Common myeloid progenitor, CD34-positive (primary cell): ENCODE data around the gene CEACAM1.
"Not testable (repeated sequence)": the region's sequence is repeated elsewhere in the genome, so short reads cannot be mapped to it uniquely, and the experiment has no call there.

ENCODE experiments used
- CTCF ChIA-PET: fragments of 350-600 bp; sonication (Branson Sonifier 250); formaldehyde crosslinking; loops from one replicate; lab custom pipeline; 2021; ENCODE audit warnings: antibody characterized with exemption; lab: Charles Lee
- POLR2A ChIA-PET: fragments of 350-600 bp; sonication (Branson Sonifier 250); formaldehyde crosslinking; loops from one replicate; lab custom pipeline; 2021; ENCODE audit warnings: antibody characterized with exemption; lab: Charles Lee
- DNase-seq, 3 donors: peaks; one replicate each; pipeline versions ENCODE4 v3.0.0 to v3.0.0-alpha.2; 2013
- H3K27ac ChIP-seq, 2 experiments: 1 replicate in 1 of 2; 2 replicates in 1 of 2; pipeline ENCODE4 v1.7.0; 2013; ENCODE audit warnings: inconsistent platforms in 2 of 2, low read length in 2 of 2, mild to moderate bottlenecking in 2 of 2, low read depth in 1 of 2, moderate library complexity in 1 of 2; ENCODE audit not compliant: severe bottlenecking in 2 of 2, insufficient read depth in 1 of 2, poor library complexity in 1 of 2
- H3K27me3 ChIP-seq, 5 experiments: replicated peaks in 2 of 5; 1 replicate in 3 of 5; 2 replicates in 2 of 5; pipeline versions ENCODE4 v1.6.1 to v1.7.0; 2013; ENCODE audit warnings: low read length in 4 of 5, mild to moderate bottlenecking in 2 of 5, moderate library complexity in 2 of 5, inconsistent platforms in 1 of 5; ENCODE audit not compliant: insufficient read depth in 5 of 5, control insufficient read depth in 4 of 5
- H3K36me3 ChIP-seq, 4 experiments: 1 replicate in 2 of 4; 2 replicates in 2 of 4; pipeline versions ENCODE4 v1.6.1 to v1.7.0; 2013; ENCODE audit warnings: low read length in 3 of 4, control low read depth in 1 of 4, mild to moderate bottlenecking in 1 of 4; ENCODE audit not compliant: control insufficient read depth in 4 of 4, insufficient read depth in 4 of 4
- H3K4me1 ChIP-seq, 4 experiments: 1 replicate in 3 of 4; 2 replicates in 1 of 4; pipeline versions ENCODE4 v1.6.1 to v1.7.1; 2013; ENCODE audit warnings: low read length in 3 of 4, mild to moderate bottlenecking in 3 of 4, control low read depth in 1 of 4, inconsistent platforms in 1 of 4, moderate library complexity in 1 of 4; ENCODE audit not compliant: control insufficient read depth in 4 of 4, insufficient read depth in 4 of 4; ENCODE audit errors: control extremely low read depth in 1 of 4
- H3K4me3 ChIP-seq, 7 experiments: 1 replicate in 4 of 7; 2 replicates in 3 of 7; pipeline versions ENCODE4 v1.5.1 to v1.7.0; 2013; ENCODE audit warnings: mild to moderate bottlenecking in 7 of 7, low read length in 6 of 7, moderate library complexity in 6 of 7, inconsistent platforms in 2 of 7, low read depth in 2 of 7, control low read depth in 1 of 7; ENCODE audit not compliant: insufficient read depth in 4 of 7, control insufficient read depth in 1 of 7; ENCODE audit errors: extremely low read depth in 1 of 7
- H3K9me3 ChIP-seq, 5 experiments: 1 replicate in 4 of 5; 2 replicates in 1 of 5; pipeline versions ENCODE4 v1.6.1 to v1.7.1; 2013; ENCODE audit warnings: low read length in 4 of 5, mild to moderate bottlenecking in 2 of 5, inconsistent platforms in 1 of 5, low read depth in 1 of 5, moderate library complexity in 1 of 5; ENCODE audit not compliant: control insufficient read depth in 4 of 5, insufficient read depth in 2 of 5; ENCODE audit errors: control extremely low read depth in 1 of 5
- WGBS: methylation state at CpG from one replicate; pipeline ENCODE4 v1.1.5; 2013; ENCODE audit not compliant: insufficient coverage; 5-methylcytosine and 5-hydroxymethylcytosine counted together

Gene CEACAM1

DNA sequence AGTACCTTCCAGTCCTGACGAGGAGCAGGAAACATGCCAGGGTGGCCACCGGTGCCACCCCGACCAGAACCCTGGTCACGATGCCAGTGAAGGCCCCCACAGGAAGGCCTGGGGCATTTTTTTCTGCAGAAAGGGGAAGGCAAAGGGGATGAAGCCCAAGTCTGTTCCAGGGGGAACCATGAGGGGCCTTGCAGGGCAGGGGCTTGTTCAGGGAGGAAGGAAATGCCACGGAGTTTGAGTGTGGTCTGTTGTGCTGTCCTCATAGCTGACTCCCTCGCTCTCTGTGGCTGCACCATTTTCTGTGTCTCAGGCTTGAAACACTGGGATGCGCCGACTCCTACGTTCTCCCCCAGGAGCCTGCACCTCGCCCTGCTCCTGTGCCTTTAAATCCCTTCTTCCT lies 27.5 kb upstream of the CEACAM1 start:
- H3K9me3 ChIP-seq = no peaks in the 10 kb centered on the region
- no peaks in the 10 kb centered on the region for H3K36me3 ChIP-seq
- 4% methylated on average over 9 of the region's 10 CpGs for WGBS
- H3K27me3 ChIP-seq = peaks cover 0 to 5% (median 0%) of the 10 kb centered on the region in 5 experiments
- CTCF ChIA-PET = interaction anchor here (0.6 to 2.0 kb wide), 4 partner anchors 12 to 103 kb away, joined by 3 to 9 read pairs (median 6); no protein-coding TSS in a partner anchor
- H3K4me3 ChIP-seq = peak overlapping the region in 4 of 7 experiments; percentile 7 to 62 (median 30)
- peak overlapping the region in 1 of 2 experiments; percentile 4 for H3K27ac ChIP-seq
- POLR2A ChIA-PET = no interaction called here
- peak; percentile 33 to 78 (median 68) for DNase-seq
- peaks cover 6 to 45% (median 44%) of the 10 kb centered on the region in 4 experiments for H3K4me1 ChIP-seq

- ChIA-PET POLR2A (no interaction called here), CTCF (interaction anchor here (0.6 to 2.0 kb wide), 5 partner anchors 12 to 688 kb away, joined by 3 to 9 read pairs (median 4); no protein-coding TSS in a partner anchor)
- H3K4me3 ChIP-seq = peak overlapping the region in 4 of 7 experiments; percentile 2 to 62 (median 22)
- DNase-seq = peak; percentile 29 to 81 (median 78)
- peaks cover 0 to 1% (median 0%) of the 10 kb centered on the region in 5 experiments for H3K9me3 ChIP-seq
- WGBS = 20% methylated on average over 3 of the region's 5 CpGs
- no peaks in the 10 kb centered on the region for H3K36me3 ChIP-seq
- no peak overlapping the region for H3K27ac ChIP-seq
- H3K4me1 ChIP-seq = peaks cover 6 to 45% (median 44%) of the 10 kb centered on the region in 4 experiments
- peaks cover 0 to 5% (median 0%) of the 10 kb centered on the region in 5 experiments for H3K27me3 ChIP-seq
Observed at GRCh38 chr19:42555317-42555716, 27.0 kb upstream of the CEACAM1 start.

- CTCF ChIA-PET = interaction anchor here (0.8 to 2.0 kb wide), 2 partner anchors 13 to 88 kb away, joined by 4 to 9 read pairs; no protein-coding TSS in a partner anchor
- peaks cover 0 to 5% (median 0%) of the 10 kb centered on the region in 5 experiments for H3K27me3 ChIP-seq
Observed at GRCh38 chr19:42554046-42554575, 25.8 kb upstream of the CEACAM1 start.

GRCh38 chr19:42553292-42554045 lies 25.2 kb upstream of the CEACAM1 start:
- H3K27ac ChIP-seq = no peak overlapping the region
- peaks cover 0 to 5% (median 0%) of the 10 kb centered on the region in 5 experiments for H3K27me3 ChIP-seq
- peak in 2 of 3 donors; percentile 38 to 48 for DNase-seq
- H3K36me3 ChIP-seq = no peaks in the 10 kb centered on the region
- peaks cover 0 to 9% (median 3%) of the 10 kb centered on the region in 5 experiments for H3K9me3 ChIP-seq
- peak overlapping the region in 1 of 7 experiments; percentile 11 for H3K4me3 ChIP-seq
- POLR2A ChIA-PET = no interaction called here
- H3K4me1 ChIP-seq = peaks cover 6 to 45% (median 44%) of the 10 kb centered on the region in 4 experiments
- WGBS = 88% methylated on average over 2 of the region's 8 CpGs
- CTCF ChIA-PET = interaction anchor here (0.8 kb wide), 1 partner anchor 87 kb away, joined by 4 read pairs; no protein-coding TSS in a partner anchor

More at GRCh38 chr19:42554046-42554575, 25.8 kb upstream of the CEACAM1 start:
- H3K36me3 ChIP-seq = no peaks in the 10 kb centered on the region
- no peak overlapping the region for H3K4me3 ChIP-seq
- DNase-seq = no peak
- WGBS = 96% methylated on average over 2 of the region's 3 CpGs
- peaks cover 0 to 4% (median 0%) of the 10 kb centered on the region in 5 experiments for H3K9me3 ChIP-seq
- peaks cover 6 to 45% (median 44%) of the 10 kb centered on the region in 4 experiments for H3K4me1 ChIP-seq
- no peak overlapping the region for H3K27ac ChIP-seq
- POLR2A ChIA-PET = no interaction called here

GRCh38 chr19:42552086-42553065 lies 24.1 kb upstream of the CEACAM1 start:
- Histone ChIP-seq H3K27me3 (peaks cover 0 to 6% (median 0%) of the 10 kb centered on the region in 5 experiments), H3K4me1 (peaks cover 6 to 45% (median 44%) of the 10 kb centered on the region in 4 experiments), H3K9me3 (peaks cover 0 to 11% (median 3%) of the 10 kb centered on the region in 5 experiments), H3K4me3 (no peak overlapping the region), H3K36me3 (no peaks in the 10 kb centered on the region), H3K27ac (no peak overlapping the region)
- CTCF ChIA-PET = no interaction called here
- WGBS = 93% methylated on average over 4 of the region's 8 CpGs
- DNase-seq = no peak
- POLR2A ChIA-PET = no interaction called here

DNA sequence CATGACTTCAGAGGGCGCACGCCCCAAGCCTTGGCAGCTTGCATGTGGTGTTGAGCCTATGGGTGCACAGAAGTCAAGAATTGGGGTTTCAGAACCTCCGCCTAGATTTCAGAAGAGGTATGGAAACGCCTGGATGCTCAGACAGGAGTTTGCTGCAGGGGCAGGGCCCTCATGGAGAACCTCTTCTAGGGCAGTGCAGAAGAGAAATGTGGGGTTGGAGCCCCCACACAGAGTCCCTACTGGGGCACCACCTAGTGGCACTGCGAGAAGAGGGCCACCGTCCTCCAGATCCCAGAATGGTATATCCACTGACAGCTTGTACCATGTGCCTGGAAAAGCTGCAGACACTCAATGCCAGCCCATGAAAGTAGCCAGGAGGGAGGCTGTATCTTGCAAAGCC lies 22.2 kb upstream of the CEACAM1 start:
- peaks cover 0 to 11% (median 3%) of the 10 kb centered on the region in 5 experiments for H3K9me3 ChIP-seq
- POLR2A ChIA-PET, H3K27ac ChIP-seq, H3K36me3 ChIP-seq, H3K27me3 ChIP-seq, DNase-seq, H3K4me3 ChIP-seq: not testable (repeated sequence)
- CTCF ChIA-PET = interaction anchor here (1.1 to 1.9 kb wide), 2 partner anchors 22 to 112 kb away, joined by 3 to 9 read pairs; partner anchors contain the start of gene CEACAM1
- 96% methylated on average over 4 of the region's 6 CpGs for WGBS
- H3K4me1 ChIP-seq = peaks cover 6 to 36% (median 34%) of the 10 kb centered on the region in 4 experiments
